GM12892 (cell line): ENCODE measurements around the gene ERVFRD-1.

Source experiments
- POLR2A ChIP-seq: IDR thresholded peaks from 2 replicates; pipeline ENCODE4 v1.6.1; 2011; ENCODE audit warnings: low read depth, low read length, control low read depth
- POLR2AphosphoS5 ChIP-seq: IDR thresholded peaks from 2 replicates; pipeline ENCODE4 v1.6.1; 2011; ENCODE audit warnings: low read depth, low read length, control low read depth
- TAF1 ChIP-seq: IDR thresholded peaks from 2 replicates; pipeline ENCODE4 v1.6.1; 2011; ENCODE audit warnings: low read depth, mild to moderate bottlenecking, control low read depth, low read length, borderline replicate concordance

DNA sequence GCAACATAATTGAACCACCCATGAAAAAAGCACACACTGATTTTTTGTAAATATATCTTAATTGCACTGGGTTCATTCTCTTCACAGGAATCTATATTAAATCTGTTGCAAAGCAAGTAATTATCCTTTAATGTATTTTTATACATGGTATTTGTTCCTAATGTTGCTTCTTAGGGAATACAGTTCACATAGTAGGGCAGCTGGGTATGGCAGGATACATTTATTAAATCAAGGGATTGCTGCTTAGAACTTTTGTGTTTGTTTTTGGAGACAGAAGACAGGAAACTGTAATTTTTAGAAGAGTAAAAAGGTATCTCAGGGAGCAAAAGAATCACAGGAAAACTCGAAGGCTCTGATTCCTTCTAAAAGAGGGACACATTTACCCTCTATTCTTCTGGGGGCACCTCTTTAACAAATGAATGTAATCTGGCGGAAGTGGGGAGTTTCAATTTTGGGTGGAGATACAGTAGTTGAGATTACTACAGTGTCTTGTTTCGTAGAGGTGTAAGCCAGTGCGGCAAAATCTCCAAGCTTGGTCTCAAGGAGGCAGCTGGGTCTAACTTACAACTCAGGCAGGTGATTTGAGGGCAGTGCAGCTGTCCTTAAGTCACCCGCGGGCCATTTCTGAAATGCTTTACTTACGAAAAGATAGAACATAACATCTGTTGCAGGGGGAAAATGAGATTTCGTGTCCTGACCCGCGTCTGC lies 18.7 kb downstream of the ERVFRD-1 start:
- TF ChIP-seq POLR2AphosphoS5, result no peak
- TF ChIP-seq POLR2A, result no peak
- no peak for TF ChIP-seq TAF1
